Lower leg skin (tissue), 4 donors: ENCODE data around the gene ARMH3. TPM values are rescaled to one million over a fixed set of nuclear protein-coding genes. Genes with fewer than 3 reads are reported as not detected.

ENCODE experiments used
- DNase-seq, 2 donors: peaks; one replicate each; pipeline ENCODE4 v3.0.0-alpha.2; 2019; ENCODE audit warnings: low spot score in 2 of 2
- H3K4me3 ChIP-seq: fragments of 200-600 bp; sonication (generic); 2 replicates; pipeline ENCODE4 v1.5.1; 2017; ENCODE audit warnings: mild to moderate bottlenecking, low read depth; ENCODE audit not compliant: poor library complexity, severe bottlenecking
- CTCF ChIP-seq, 3 donors: fragments of 450-650 bp; IDR thresholded peaks; one replicate each; pipeline ENCODE4 v1.5.1; 2016; ENCODE audit warnings: antibody characterized with exemption in 3 of 3, mild to moderate bottlenecking in 3 of 3, moderate library complexity in 2 of 3
- POLR2A ChIP-seq, 2 donors: fragments of 450-650 bp; IDR thresholded peaks; one replicate each; pipeline ENCODE4 v1.6.1; 2016 to 2017; ENCODE audit warnings: antibody characterized with exemption in 2 of 2, mild to moderate bottlenecking in 1 of 2, moderate library complexity in 1 of 2
- WGBS, 2 donors: methylation state at CpG; one replicate each; pipeline ENCODE4 v1.1.5; 2018; 5-methylcytosine and 5-hydroxymethylcytosine counted together
- intact Hi-C: fragments of 100-400 bp; cut with DNase I; formaldehyde crosslinking; loops from one replicate; pipeline ENCODE4 v1.15.0; 2023; ENCODE audit warnings: low total_unique reads
- total RNA-seq, 4 donors: library from RNA; depleted of rRNA; stranded (reverse); fragments of >200 nt; gene quantifications; one replicate each; pipeline ENCODE4 v1.1.0, GENCODE V29; 2016

Gene ARMH3
- total RNA-seq, 4 donors from 2014 or later: 15.2 to 57.4 (median 16.9) TPM

DNA sequence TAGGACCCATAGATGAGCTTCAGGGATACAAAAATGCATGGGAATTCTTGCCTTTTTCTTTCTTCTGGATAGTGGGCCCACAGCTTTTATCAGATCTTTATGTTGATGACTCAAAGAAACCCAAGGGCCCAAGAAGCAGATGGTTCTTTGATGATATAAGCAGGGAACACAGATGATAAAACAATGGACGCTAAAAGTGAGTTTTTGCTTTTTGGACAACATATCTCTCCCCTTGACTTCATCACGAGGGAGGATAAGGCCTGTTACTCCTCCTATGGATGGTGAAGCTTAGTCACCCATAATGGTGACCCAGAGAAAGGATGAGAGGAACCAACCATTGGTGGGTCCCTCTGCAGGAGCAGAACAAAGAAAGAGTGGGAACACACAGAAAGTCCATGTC lies 231.2 kb downstream of the ARMH3 start:
- intact Hi-C loops: no loop called here
- no peak for TF ChIP-seq POLR2A (IDR thresholded peaks at IDR 0.05)
- TF ChIP-seq CTCF (IDR thresholded peaks at IDR 0.05): no peak
- no peak for DNase-seq
- no peak overlapping the region for H3K4me3 ChIP-seq
- WGBS, 2 donors: 86 to 93% methylated on average over 2 of the region's 2 CpGs

DNA sequence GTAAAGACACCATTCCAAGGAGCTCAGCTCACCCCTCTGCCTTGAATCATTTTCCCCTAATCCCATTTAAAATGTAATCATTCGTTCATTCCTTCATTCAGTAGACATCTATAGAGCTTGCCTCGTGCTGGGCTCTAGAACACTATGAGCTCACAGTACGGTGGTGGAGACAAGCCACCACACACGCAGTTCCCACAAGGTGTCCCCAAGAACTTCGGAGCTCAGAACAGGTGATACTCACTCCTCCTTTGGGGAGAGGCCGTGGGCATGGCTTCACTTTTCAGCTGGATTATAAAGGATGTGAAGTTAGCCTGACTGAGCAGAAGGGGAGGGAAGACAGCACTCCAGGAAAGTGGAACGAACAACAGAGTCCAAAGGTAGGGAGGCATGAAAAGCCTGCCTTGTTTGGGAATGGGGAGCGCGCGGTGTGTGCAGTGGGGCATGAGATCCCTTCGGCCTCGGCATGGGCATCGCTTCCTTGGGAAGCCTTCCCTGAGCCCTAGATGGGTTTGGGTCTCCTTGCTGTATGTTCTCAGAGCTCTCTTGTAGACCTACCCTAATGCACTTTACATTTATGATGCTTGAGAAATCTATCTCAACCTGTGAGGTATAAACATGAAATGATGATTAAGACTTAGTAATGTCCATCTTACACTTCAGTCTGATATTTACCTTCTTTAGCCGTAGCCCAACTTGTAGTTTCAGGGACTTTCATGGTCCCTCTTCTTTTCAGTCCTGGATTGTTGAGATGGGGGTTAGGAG lies 236.9 kb downstream of the ARMH3 start:
- no peak overlapping the region for H3K4me3 ChIP-seq
- intact Hi-C loops: no loop called here
- TF ChIP-seq POLR2A (IDR thresholded peaks at IDR 0.05): no peak
- WGBS, 2 donors: 21 to 28% methylated on average over 14 of the region's 14 CpGs
- DNase-seq: no peak

GRCh38 chr10:101818119-101818871 lies 237.7 kb downstream of the ARMH3 start, which contains the start of gene OGA:
TSS of gene OGA (minus strand) at chr10:101818444. CDS start at chr10:101818022, 422 bp downstream.
- H3K4me3 ChIP-seq: peak within 1 kb of the TSS; percentile 99
- peak; percentile 98 to 100 for DNase-seq
- TF ChIP-seq POLR2A (IDR thresholded peaks at IDR 0.05) (peak in 1 of 2 donors; percentile 95), CTCF (IDR thresholded peaks at IDR 0.05) (no peak)
- intact Hi-C loops: no loop called here
- WGBS, 2 donors: 0 to 1% methylated on average over 37 to 45 of the region's 47 CpGs

DNA sequence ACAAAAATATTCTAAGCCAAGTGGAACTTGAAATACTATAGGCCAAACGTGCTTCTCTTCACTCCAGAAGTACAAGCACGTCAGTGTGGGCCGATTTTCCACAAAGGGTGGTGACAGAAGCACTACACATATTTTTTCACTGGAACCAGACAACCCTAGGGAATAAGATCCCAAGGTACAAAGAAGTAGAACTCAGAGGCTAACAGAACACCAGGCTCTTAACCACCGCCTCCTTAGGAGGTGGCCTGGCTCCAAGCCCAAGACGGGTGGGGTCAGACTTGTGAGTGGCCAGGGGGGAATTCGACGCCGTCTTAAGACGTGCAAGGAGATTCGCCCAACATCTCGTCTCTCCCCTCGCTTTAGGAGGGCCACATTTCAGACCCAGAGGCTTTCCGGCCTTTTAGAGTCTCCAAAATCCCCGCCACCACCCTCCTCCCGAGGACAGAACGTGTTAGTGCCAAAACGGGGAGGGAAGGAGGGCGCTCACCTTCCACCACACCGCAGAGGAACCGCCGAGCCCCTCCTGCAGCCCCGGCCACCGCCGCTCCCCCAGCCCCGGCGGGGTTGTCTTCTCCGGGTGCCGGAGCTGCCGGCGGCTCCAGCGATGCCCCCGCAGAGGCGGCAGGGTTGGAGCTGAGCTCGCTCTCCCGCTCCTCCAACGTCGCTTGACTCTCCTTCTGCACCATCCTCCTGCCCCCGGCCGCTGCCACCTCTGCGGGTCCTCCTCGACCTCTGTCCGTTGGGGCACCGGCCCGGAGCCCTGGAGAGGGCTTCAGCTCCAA lies 238.4 kb downstream of the ARMH3 start:
- peak overlapping the region; percentile 99 for H3K4me3 ChIP-seq
- peak; percentile 95 to 97 for DNase-seq
- intact Hi-C loops: no loop called here
- TF ChIP-seq POLR2A (IDR thresholded peaks at IDR 0.05) (no peak), CTCF (IDR thresholded peaks at IDR 0.05) (no peak)
- WGBS, 2 donors: 1% methylated on average over 20 to 22 of the region's 44 CpGs

GRCh38 chr10:101816913-101817336 lies 239.0 kb downstream of the ARMH3 start:
- TF ChIP-seq CTCF (IDR thresholded peaks at IDR 0.05): no peak
- intact Hi-C loops: no loop called here
- peak overlapping the region; percentile 99 for H3K4me3 ChIP-seq
- no peak for DNase-seq
- WGBS, 2 donors: 1% methylated on average over 14 of the region's 14 CpGs

DNA sequence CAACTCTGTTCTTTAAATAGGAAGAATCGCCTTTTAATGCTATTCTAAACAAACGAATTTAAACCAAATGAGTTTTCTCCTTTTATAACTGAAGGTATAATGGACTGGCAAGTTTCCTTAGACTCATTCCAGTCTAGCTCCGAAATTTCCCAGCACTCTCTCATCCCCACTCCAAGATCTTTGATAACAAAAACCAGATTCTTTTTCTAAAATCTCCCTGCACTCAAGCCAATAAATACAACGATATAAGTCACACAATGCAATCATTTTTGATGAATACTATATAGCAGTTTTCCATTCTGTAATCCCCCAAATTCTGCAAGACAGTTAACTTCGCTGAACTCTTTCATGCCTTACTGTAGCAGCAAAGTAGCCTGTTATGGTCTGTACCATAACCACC lies 239.6 kb downstream of the ARMH3 start:
- intact Hi-C loops: no loop called here
- TF ChIP-seq CTCF (IDR thresholded peaks at IDR 0.05) (no peak), POLR2A (IDR thresholded peaks at IDR 0.05) (no peak)
- DNase-seq: no peak
- WGBS, 2 donors: 0 to 1% methylated on average over 5 of the region's 5 CpGs
- peak overlapping the region; percentile 99 for H3K4me3 ChIP-seq
